GM12892 (cell line): ENCODE results near the gene PPFIA3.

Experiments
- DNase-seq: peaks from one replicate; pipeline ENCODE4 v3.0.0; 2011; ENCODE audit not compliant: insufficient read length
- FAIRE-seq: peaks from 2 replicates; lab custom pipeline; 2011; peaks lifted over from hg19 to GRCh38; lab: Jason Lieb, UNC
- POLR2A ChIP-seq: IDR thresholded peaks from 2 replicates; pipeline ENCODE4 v1.6.1; 2011; ENCODE audit warnings: low read depth, low read length, control low read depth
- POLR2AphosphoS5 ChIP-seq: IDR thresholded peaks from 2 replicates; pipeline ENCODE4 v1.6.1; 2011; ENCODE audit warnings: low read depth, low read length, control low read depth
- TAF1 ChIP-seq: IDR thresholded peaks from 2 replicates; pipeline ENCODE4 v1.6.1; 2011; ENCODE audit warnings: low read depth, mild to moderate bottlenecking, control low read depth, low read length, borderline replicate concordance

PPFIA3 gene

GRCh38 chr19:49155005-49155819, 35.9 kb downstream of the PPFIA3 start, which contains the start of gene HRC:
Gene HRC (minus strand): TSS chr19:49155396. CDS start chr19:49155237, 159 bp downstream.
- FAIRE-seq = no peak
- no peak for DNase-seq
- TF ChIP-seq TAF1 (no peak), POLR2A (no peak), POLR2AphosphoS5 (no peak)

GRCh38 chr19:49155820-49156346, 36.5 kb downstream of the PPFIA3 start:
- DNase-seq = no peak
- TF ChIP-seq POLR2AphosphoS5 (no peak), TAF1 (no peak), POLR2A (no peak)
- no peak for FAIRE-seq

DNA sequence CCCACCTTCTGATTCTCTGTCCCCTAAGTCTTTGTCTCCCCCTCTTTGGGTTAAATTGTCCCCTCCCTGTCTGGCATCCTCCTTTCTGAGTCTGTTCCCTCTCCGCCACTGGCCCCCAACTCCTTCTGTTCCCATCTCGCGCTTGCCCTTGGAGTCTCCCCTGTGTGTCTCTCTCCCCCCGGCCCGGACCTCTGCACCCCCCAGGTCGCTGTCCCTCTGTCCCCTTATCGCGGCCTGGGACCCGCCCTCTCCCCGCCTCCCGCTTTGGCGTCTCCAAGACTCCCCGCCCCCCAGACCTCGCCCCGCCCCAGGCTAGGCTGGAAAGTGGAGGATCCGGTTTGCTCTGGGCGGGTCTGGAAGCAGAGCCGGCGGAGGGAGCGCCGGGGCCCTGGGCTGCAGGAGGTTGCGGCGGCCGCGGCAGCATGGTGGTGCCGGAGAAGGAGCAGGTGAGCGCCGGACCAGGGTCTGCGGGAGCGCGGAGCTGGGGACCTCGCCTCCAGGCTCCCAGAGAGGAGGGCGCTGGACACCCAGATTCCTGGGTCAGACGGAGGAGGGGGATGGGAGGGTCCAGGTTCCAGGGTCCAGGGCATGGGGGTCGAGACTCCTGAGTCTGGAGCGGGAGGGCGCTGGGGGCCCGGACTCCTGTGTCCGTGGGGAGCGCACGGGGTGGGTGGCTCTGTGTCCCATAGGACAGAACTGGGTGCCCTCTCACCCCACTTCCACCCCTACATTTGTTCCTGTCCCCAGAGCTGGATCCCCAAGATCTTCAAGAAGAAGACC, 38.3 kb downstream of the PPFIA3 start, which contains the start of gene TRPM4:
Gene TRPM4, plus strand, starts transcription at position 348 of the 780 bp plus-strand sequence. Its CDS starts 75 bp downstream, at position 423.
- TF ChIP-seq POLR2AphosphoS5 (no peak), TAF1 (no peak)
- FAIRE-seq = no peak
- DNase-seq = no peak

GRCh38 chr19:49160450-49161189, 41.3 kb downstream of the PPFIA3 start:
- no peak for FAIRE-seq
- TF ChIP-seq POLR2A (no peak), TAF1 (no peak), POLR2AphosphoS5 (no peak)
- DNase-seq = no peak

GRCh38 chr19:49161987-49162386, 42.6 kb downstream of the PPFIA3 start:
- DNase-seq = no peak
- TF ChIP-seq TAF1 = no peak
- TF ChIP-seq POLR2A = no peak
- no peak for TF ChIP-seq POLR2AphosphoS5
- no peak for FAIRE-seq

- no peak for FAIRE-seq
- DNase-seq = no peak
- TF ChIP-seq POLR2AphosphoS5 (no peak), TAF1 (no peak), POLR2A (no peak)
Observed at GRCh38 chr19:49165111-49165750, 45.9 kb downstream of the PPFIA3 start.

GRCh38 chr19:49165865-49166301, 46.5 kb downstream of the PPFIA3 start:
- FAIRE-seq (no peak), DNase-seq (no peak)

GRCh38 chr19:49167857-49168409, 48.6 kb downstream of the PPFIA3 start:
- TF ChIP-seq POLR2A (no peak), POLR2AphosphoS5 (no peak)
- FAIRE-seq = no peak
- no peak for DNase-seq

More at GRCh38 chr19:49165865-49166301, 46.5 kb downstream of the PPFIA3 start:
- TF ChIP-seq TAF1 (no peak), POLR2A (no peak), POLR2AphosphoS5 (no peak)

- TF ChIP-seq POLR2A (no peak), POLR2AphosphoS5 (no peak), TAF1 (no peak)
- FAIRE-seq = no peak
- no peak for DNase-seq
Observed at GRCh38 chr19:49168421-49168820, 49.1 kb downstream of the PPFIA3 start.

GRCh38 chr19:49173198-49173597, 53.9 kb downstream of the PPFIA3 start:
- no peak for DNase-seq
- FAIRE-seq = no peak
- TF ChIP-seq POLR2A (no peak), POLR2AphosphoS5 (no peak), TAF1 (no peak)
